ENCODE results near the gene CAPZB. TPM values are rescaled to one million over a fixed set of nuclear protein-coding genes. Genes with fewer than 3 reads are reported as not detected.

CAPZB gene
- total RNA-seq, 1 donor from 2014 or later = 326 TPM

GRCh38 chr1:19374926-19375325 is 110.4 kb downstream of the CAPZB start:
- H3K9me3 Mint-ChIP-seq (ENCODE audit: unreplicated experiment) = peaks cover 2% of the 10 kb centered on the region
- peaks cover 9% of the 10 kb centered on the region for H3K4me1 Mint-ChIP-seq (ENCODE audit: low read depth, unreplicated experiment)
- DNase-seq = no peak
- no peak for TF ChIP-seq CTCF (IDR thresholded peaks at IDR 0.05; ENCODE audit: partially characterized antibody, unreplicated experiment)
- H3K36me3 Mint-ChIP-seq (ENCODE audit: unreplicated experiment) = peaks cover 18% of the 10 kb centered on the region
- H3K4me3 Mint-ChIP-seq (ENCODE audit: unreplicated experiment) = no peak overlapping the region
- peaks cover 1% of the 10 kb centered on the region for H3K27me3 Mint-ChIP-seq (ENCODE audit: unreplicated experiment)
- no peak overlapping the region for H3K27ac Mint-ChIP-seq (ENCODE audit: unreplicated experiment)

- no peak overlapping the region for H3K4me3 Mint-ChIP-seq (ENCODE audit: unreplicated experiment)
- no peak overlapping the region for H3K27ac Mint-ChIP-seq (ENCODE audit: unreplicated experiment)
- peaks cover 1% of the 10 kb centered on the region for H3K27me3 Mint-ChIP-seq (ENCODE audit: unreplicated experiment)
- peak; percentile 59 for DNase-seq
- H3K9me3 Mint-ChIP-seq (ENCODE audit: unreplicated experiment) = peaks cover 2% of the 10 kb centered on the region
- H3K36me3 Mint-ChIP-seq (ENCODE audit: unreplicated experiment) = peaks cover 18% of the 10 kb centered on the region
- TF ChIP-seq CTCF (IDR thresholded peaks at IDR 0.05; ENCODE audit: partially characterized antibody, unreplicated experiment) = peak; percentile 65
- H3K4me1 Mint-ChIP-seq (ENCODE audit: low read depth, unreplicated experiment) = peaks cover 10% of the 10 kb centered on the region
Observed at GRCh38 chr1:19374083-19374801, 111.1 kb downstream of the CAPZB start.

GRCh38 chr1:19373211-19374082 is 111.9 kb downstream of the CAPZB start:
- H3K4me3 Mint-ChIP-seq (ENCODE audit: unreplicated experiment) = no peak overlapping the region
- H3K36me3 Mint-ChIP-seq (ENCODE audit: unreplicated experiment) = peaks cover 18% of the 10 kb centered on the region
- H3K27ac Mint-ChIP-seq (ENCODE audit: unreplicated experiment) = no peak overlapping the region
- peaks cover 10% of the 10 kb centered on the region for H3K4me1 Mint-ChIP-seq (ENCODE audit: low read depth, unreplicated experiment)
- TF ChIP-seq CTCF (IDR thresholded peaks at IDR 0.05; ENCODE audit: partially characterized antibody, unreplicated experiment) = no peak
- H3K9me3 Mint-ChIP-seq (ENCODE audit: unreplicated experiment) = peaks cover 2% of the 10 kb centered on the region
- H3K27me3 Mint-ChIP-seq (ENCODE audit: unreplicated experiment) = peaks cover 1% of the 10 kb centered on the region
- DNase-seq = no peak

GRCh38 chr1:19372602-19373001 is 112.7 kb downstream of the CAPZB start:
- no peak overlapping the region for H3K4me3 Mint-ChIP-seq (ENCODE audit: unreplicated experiment)
- H3K36me3 Mint-ChIP-seq (ENCODE audit: unreplicated experiment) = peaks cover 13% of the 10 kb centered on the region
- H3K4me1 Mint-ChIP-seq (ENCODE audit: low read depth, unreplicated experiment) = peaks cover 7% of the 10 kb centered on the region
- no peak overlapping the region for H3K27ac Mint-ChIP-seq (ENCODE audit: unreplicated experiment)
- DNase-seq = no peak
- peaks cover 1% of the 10 kb centered on the region for H3K27me3 Mint-ChIP-seq (ENCODE audit: unreplicated experiment)
- peaks cover under 1% of the 10 kb centered on the region for H3K9me3 Mint-ChIP-seq (ENCODE audit: unreplicated experiment)
- TF ChIP-seq CTCF (IDR thresholded peaks at IDR 0.05; ENCODE audit: partially characterized antibody, unreplicated experiment) = no peak

- Mint-ChIP-seq H3K4me3 (ENCODE audit: unreplicated experiment) (no peak overlapping the region), H3K4me1 (ENCODE audit: low read depth, unreplicated experiment) (peaks cover 7% of the 10 kb centered on the region), H3K27ac (ENCODE audit: unreplicated experiment) (no peak overlapping the region), H3K9me3 (ENCODE audit: unreplicated experiment) (no peaks in the 10 kb centered on the region), H3K27me3 (ENCODE audit: unreplicated experiment) (peaks cover 1% of the 10 kb centered on the region), H3K36me3 (ENCODE audit: unreplicated experiment) (peaks cover 13% of the 10 kb centered on the region)
- no peak for TF ChIP-seq CTCF (IDR thresholded peaks at IDR 0.05; ENCODE audit: partially characterized antibody, unreplicated experiment)
- no peak for DNase-seq
Observed at GRCh38 chr1:19372136-19372514, 113.2 kb downstream of the CAPZB start.
